Measurements from ENCODE around the gene KLHDC2.
"Not testable (repeated sequence)": the region's sequence is repeated elsewhere in the genome, so short reads cannot be mapped to it uniquely, and the experiment has no call there.

The KLHDC2 gene

DNA sequence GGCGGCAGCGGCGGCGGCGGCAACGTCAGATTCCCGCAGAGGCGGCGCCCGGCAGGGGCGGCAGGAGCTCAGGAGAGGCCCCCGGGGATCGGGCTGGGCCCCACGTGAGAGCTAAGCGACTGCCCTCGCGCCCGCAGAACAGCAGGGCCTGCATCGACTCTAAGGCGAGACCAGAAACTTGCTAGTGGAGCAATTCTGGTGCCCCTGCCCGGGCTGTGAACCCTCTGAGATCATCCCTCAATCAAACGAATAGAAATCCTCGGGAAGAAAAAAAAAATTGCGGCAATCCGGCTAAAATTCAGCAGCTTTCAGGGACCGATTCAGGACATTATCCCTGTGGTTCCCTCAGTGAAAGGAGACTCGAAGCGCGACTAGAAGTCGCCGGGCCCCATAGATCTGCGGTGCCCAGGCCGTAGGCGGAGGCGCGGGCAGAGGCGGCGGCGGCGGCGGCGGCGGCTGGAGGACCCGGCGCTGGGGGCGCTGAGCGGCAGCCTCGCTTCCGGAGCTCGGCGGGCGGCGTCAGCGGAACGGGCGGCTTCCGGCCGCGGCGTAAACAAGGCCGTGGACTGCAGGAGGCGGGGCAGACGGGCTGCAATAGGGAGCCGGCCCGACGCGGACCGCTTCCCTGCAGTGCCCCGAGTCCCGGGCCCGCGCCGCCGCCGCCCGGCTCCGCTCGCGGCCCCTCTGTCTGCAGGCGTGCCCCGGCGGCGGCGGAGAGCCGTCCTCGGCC, at the start of gene KLHDC2:
TSS of gene KLHDC2 (plus strand) at position 583 of the 730 bp plus-strand sequence. CDS start 316 bp downstream, outside the sequence.
- no peaks in the 10 kb centered on the region for H3K27me3 Mint-ChIP-seq
- H3K4me3 Mint-ChIP-seq = peak within 1 kb of the TSS; percentile 96
- H3K9me3 Mint-ChIP-seq = no peaks in the 10 kb centered on the region
- H3K4me1 Mint-ChIP-seq = peaks cover 42% of the 10 kb centered on the region
- H3K36me3 Mint-ChIP-seq = peaks cover 1% of the 10 kb centered on the region
- H3K27ac Mint-ChIP-seq = peak within 1 kb of the TSS; percentile 100

- H3K27ac Mint-ChIP-seq = no peak overlapping the region
- H3K9me3 Mint-ChIP-seq = peaks cover 7% of the 10 kb centered on the region
- H3K4me1 Mint-ChIP-seq = no peaks in the 10 kb centered on the region
- H3K27me3 Mint-ChIP-seq = no peaks in the 10 kb centered on the region
- H3K4me3 Mint-ChIP-seq = no peak overlapping the region
- H3K36me3 Mint-ChIP-seq = peaks cover 30% of the 10 kb centered on the region
Measured at GRCh38 chr14:49720744-49721143, 47.2 kb upstream of the KLHDC2 start.

DNA sequence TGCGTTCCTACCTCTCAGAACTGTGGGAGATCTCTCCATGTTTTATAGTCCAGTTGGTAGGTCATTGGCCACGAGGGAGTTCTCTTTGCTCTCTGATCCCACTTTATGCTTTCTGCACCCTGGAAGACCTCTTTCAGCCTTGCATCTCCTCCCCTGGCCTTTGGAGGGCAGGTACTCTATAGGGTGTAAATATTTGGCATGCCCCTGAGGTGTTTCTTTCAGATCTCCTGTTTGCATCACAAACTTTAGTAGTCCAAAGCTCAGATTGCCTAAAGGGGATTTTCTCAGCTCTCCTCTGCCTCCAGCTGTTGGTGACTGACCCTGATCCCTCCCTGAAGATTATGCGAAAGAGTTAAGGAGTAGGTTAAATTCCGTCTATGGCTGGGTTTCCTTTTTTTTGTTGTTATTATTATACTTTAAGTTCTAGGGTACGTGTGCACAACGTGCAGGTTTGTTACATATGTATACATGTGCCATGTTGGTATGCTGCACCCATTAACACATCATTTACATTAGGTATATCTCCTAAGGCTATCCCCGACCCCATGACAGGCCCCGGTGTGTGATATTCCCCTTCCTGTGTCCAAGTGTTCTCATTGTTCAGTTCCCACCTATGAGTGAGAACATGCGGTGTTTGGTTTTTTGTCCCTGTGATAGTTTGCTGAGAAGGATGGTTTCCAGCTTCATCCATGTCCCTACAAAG, 46.1 kb upstream of the KLHDC2 start:
- H3K27me3 Mint-ChIP-seq, H3K27ac Mint-ChIP-seq, H3K4me3 Mint-ChIP-seq, H3K4me1 Mint-ChIP-seq, H3K9me3 Mint-ChIP-seq: not testable (repeated sequence)
- H3K36me3 Mint-ChIP-seq = peaks cover 27% of the 10 kb centered on the region

DNA sequence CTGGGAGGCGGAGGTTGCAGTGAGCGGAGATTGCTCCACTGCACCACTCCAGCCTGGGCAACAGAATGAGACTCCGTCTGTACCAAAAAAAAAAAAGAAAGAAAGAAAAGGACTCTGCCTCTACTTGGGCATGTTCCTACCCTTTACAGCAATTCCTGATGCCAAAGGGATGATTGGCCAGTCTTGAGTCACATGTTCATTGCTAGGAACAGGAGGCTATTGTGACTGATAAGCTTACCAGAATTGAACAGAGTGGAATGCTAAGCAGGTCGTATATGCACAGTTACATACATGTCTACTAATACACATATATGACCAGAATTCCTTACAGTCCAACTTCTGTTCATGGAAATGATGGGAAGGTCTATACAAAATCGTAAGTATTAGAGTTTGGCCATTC, 40.8 kb upstream of the KLHDC2 start:
- Mint-ChIP-seq H3K27me3 (no peaks in the 10 kb centered on the region), H3K9me3 (no peaks in the 10 kb centered on the region), H3K4me1 (no peaks in the 10 kb centered on the region), H3K27ac (no peak overlapping the region), H3K36me3 (peaks cover 13% of the 10 kb centered on the region), H3K4me3 (no peak overlapping the region)

DNA sequence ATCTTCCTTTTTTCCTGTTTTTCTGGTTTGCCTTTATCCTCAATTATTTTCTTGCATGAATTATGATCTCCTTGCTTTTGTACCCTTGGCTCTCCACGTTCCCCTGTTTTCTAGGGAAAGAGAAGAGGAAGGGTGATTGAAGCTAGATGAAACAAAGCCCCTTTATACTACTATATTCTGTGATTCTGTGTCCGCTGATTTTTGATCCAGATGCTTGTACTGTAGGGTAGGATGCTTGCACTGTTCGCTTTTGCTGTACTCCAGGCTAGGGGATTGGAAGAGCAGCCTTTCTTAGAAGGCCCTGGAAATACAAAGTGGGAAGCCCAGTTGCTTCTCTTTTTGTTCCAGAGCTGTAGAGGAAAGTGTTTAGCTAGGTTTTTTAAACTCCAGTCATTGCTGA, 35.1 kb upstream of the KLHDC2 start:
- H3K4me3 Mint-ChIP-seq = no peak overlapping the region
- H3K36me3 Mint-ChIP-seq = peaks cover 16% of the 10 kb centered on the region
- H3K27me3 Mint-ChIP-seq = no peaks in the 10 kb centered on the region
- H3K27ac Mint-ChIP-seq = no peak overlapping the region
- H3K9me3 Mint-ChIP-seq = no peaks in the 10 kb centered on the region
- no peaks in the 10 kb centered on the region for H3K4me1 Mint-ChIP-seq

DNA sequence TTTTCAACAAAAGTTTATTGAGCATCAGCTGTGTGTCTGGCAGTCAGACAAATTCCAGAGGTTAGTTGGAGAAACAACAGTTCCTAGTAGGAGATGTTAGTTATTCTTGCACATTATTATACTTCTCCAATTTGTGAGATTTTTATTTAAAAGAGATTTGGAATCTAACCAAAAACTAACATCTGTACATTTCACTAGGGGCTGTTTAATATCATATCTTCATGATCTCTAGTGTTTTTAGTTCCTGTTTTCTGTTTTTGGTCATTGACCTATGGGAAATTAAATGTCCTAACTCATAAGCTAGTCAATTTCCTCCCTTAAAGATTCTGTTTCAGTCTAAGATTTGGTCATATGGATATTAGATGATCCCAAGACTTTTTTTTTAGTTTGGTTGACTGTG, 34.1 kb upstream of the KLHDC2 start:
- H3K27me3 Mint-ChIP-seq = no peaks in the 10 kb centered on the region
- no peak overlapping the region for H3K4me3 Mint-ChIP-seq
- H3K27ac Mint-ChIP-seq = no peak overlapping the region
- no peaks in the 10 kb centered on the region for H3K4me1 Mint-ChIP-seq
- H3K9me3 Mint-ChIP-seq = no peaks in the 10 kb centered on the region
- H3K36me3 Mint-ChIP-seq = peaks cover 13% of the 10 kb centered on the region

- H3K9me3 Mint-ChIP-seq, H3K4me1 Mint-ChIP-seq, H3K27ac Mint-ChIP-seq, H3K36me3 Mint-ChIP-seq, H3K27me3 Mint-ChIP-seq, H3K4me3 Mint-ChIP-seq: not testable (repeated sequence)
Measured at GRCh38 chr14:49735669-49736068, 32.3 kb upstream of the KLHDC2 start.

GRCh38 chr14:49745191-49745590, 22.8 kb upstream of the KLHDC2 start:
- Mint-ChIP-seq H3K4me1 (no peaks in the 10 kb centered on the region), H3K9me3 (no peaks in the 10 kb centered on the region), H3K4me3 (no peak overlapping the region), H3K36me3 (peaks cover 24% of the 10 kb centered on the region), H3K27me3 (no peaks in the 10 kb centered on the region), H3K27ac (no peak overlapping the region)

DNA sequence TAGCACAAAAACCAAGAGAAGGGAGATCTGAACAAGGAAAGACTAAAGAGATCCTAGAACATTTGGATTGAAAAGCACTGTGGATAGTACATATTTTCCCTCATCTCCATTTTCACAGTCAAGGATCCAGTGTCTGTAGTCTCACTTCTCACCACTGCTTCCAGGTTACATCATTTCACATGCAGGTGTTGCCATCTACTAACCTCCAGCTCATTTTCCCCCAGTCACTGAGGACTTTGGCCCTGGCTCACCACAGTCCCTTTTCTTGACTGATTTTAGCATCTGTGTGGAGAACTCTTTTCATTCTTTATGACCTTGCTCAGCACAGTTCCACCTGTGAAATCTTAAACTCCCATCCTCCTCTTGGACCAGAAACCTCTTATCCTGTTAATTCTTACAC, 21.5 kb upstream of the KLHDC2 start:
- not testable (repeated sequence) for H3K27ac Mint-ChIP-seq, H3K4me3 Mint-ChIP-seq, H3K4me1 Mint-ChIP-seq, H3K9me3 Mint-ChIP-seq, H3K27me3 Mint-ChIP-seq
- H3K36me3 Mint-ChIP-seq = peaks cover 24% of the 10 kb centered on the region

- no peak overlapping the region for H3K4me3 Mint-ChIP-seq
- no peak overlapping the region for H3K27ac Mint-ChIP-seq
- no peaks in the 10 kb centered on the region for H3K9me3 Mint-ChIP-seq
- H3K36me3 Mint-ChIP-seq = peaks cover 5% of the 10 kb centered on the region
- H3K27me3 Mint-ChIP-seq = no peaks in the 10 kb centered on the region
- peaks cover 3% of the 10 kb centered on the region for H3K4me1 Mint-ChIP-seq
Measured at GRCh38 chr14:49754570-49755097, 13.3 kb upstream of the KLHDC2 start.

GRCh38 chr14:49755378-49755777, 12.6 kb upstream of the KLHDC2 start:
- H3K27me3 Mint-ChIP-seq = no peaks in the 10 kb centered on the region
- H3K4me1 Mint-ChIP-seq = peaks cover 8% of the 10 kb centered on the region
- no peak overlapping the region for H3K27ac Mint-ChIP-seq

GRCh38 chr14:49761839-49762551, 6.0 kb upstream of the KLHDC2 start:
- no peaks in the 10 kb centered on the region for H3K9me3 Mint-ChIP-seq
- H3K4me1 Mint-ChIP-seq = peaks cover 14% of the 10 kb centered on the region
- no peak overlapping the region for H3K4me3 Mint-ChIP-seq

More at GRCh38 chr14:49755378-49755777, 12.6 kb upstream of the KLHDC2 start:
- Mint-ChIP-seq H3K36me3 (peaks cover 5% of the 10 kb centered on the region), H3K9me3 (no peaks in the 10 kb centered on the region), H3K4me3 (no peak overlapping the region)

GRCh38 chr14:49766839-49767238, 1.1 kb upstream of the KLHDC2 start:
- no peaks in the 10 kb centered on the region for H3K27me3 Mint-ChIP-seq
- H3K27ac Mint-ChIP-seq = peak overlapping the region; percentile 99
- peaks cover 42% of the 10 kb centered on the region for H3K4me1 Mint-ChIP-seq
- no peaks in the 10 kb centered on the region for H3K9me3 Mint-ChIP-seq
- H3K4me3 Mint-ChIP-seq = peak overlapping the region; percentile 96
- H3K36me3 Mint-ChIP-seq = peaks cover 1% of the 10 kb centered on the region

More at GRCh38 chr14:49761839-49762551, 6.0 kb upstream of the KLHDC2 start:
- Mint-ChIP-seq H3K27ac (no peak overlapping the region), H3K27me3 (no peaks in the 10 kb centered on the region), H3K36me3 (no peaks in the 10 kb centered on the region)

- Mint-ChIP-seq H3K27ac (peak overlapping the region; percentile 99), H3K4me1 (peaks cover 42% of the 10 kb centered on the region), H3K9me3 (no peaks in the 10 kb centered on the region), H3K4me3 (peak overlapping the region; percentile 96), H3K27me3 (no peaks in the 10 kb centered on the region), H3K36me3 (peaks cover 1% of the 10 kb centered on the region)
Measured at GRCh38 chr14:49767270-49767570, 733 bp upstream of the KLHDC2 start.

GRCh38 chr14:49768301-49769121, 558 bp downstream of the KLHDC2 start:
- H3K27ac Mint-ChIP-seq = peak overlapping the region; percentile 100
- peaks cover 1% of the 10 kb centered on the region for H3K36me3 Mint-ChIP-seq
- H3K27me3 Mint-ChIP-seq = no peaks in the 10 kb centered on the region
- no peaks in the 10 kb centered on the region for H3K9me3 Mint-ChIP-seq
- H3K4me1 Mint-ChIP-seq = peaks cover 42% of the 10 kb centered on the region
- peak overlapping the region; percentile 96 for H3K4me3 Mint-ChIP-seq

Data from activated naive CD4-positive, alpha-beta T cell treated with anti-CD3 and anti-CD28 coated beads, Interleukin-2, amount 50 U/mL, for 24 hours (primary cell).